Activated T-helper 2 cell treated with anti-CD3 and anti-CD28 coated beads, Interferon-gamma antibody, Interleukin-2, Interleukin-4, amounts not matched to agents 10 μg/mL and 5 μg/mL and 100 μg/mL, durations not matched to agents 14 hours and 24 hours and 36 hours (primary cell): ENCODE measurements around the gene ATP5PD. TPM values are rescaled to one million over a fixed set of nuclear protein-coding genes. Genes with fewer than 3 reads are reported as not detected.
"Not testable (repeated sequence)": the region's sequence is repeated elsewhere in the genome, so short reads cannot be mapped to it uniquely, and the experiment has no call there.

ENCODE experiments used
- DNase-seq: peaks from one replicate; pipeline ENCODE4 v3.0.0; 2021; ENCODE audit warnings: low spot score
- H3K27ac Mint-ChIP-seq: one replicate; pipeline ENCODE4 v1.8.0; 2021; ENCODE audit warnings: mixed read lengths
- H3K27me3 Mint-ChIP-seq: one replicate; pipeline ENCODE4 v1.8.0; 2021; ENCODE audit warnings: low read depth, mixed read lengths
- H3K36me3 Mint-ChIP-seq: one replicate; pipeline ENCODE4 v1.8.0; 2021; ENCODE audit warnings: low read depth, mixed read lengths
- H3K4me1 Mint-ChIP-seq: one replicate; pipeline ENCODE4 v1.8.0; 2021; ENCODE audit warnings: low read depth, mixed read lengths
- H3K4me3 Mint-ChIP-seq: one replicate; pipeline ENCODE4 v1.8.0; 2021; ENCODE audit warnings: low read depth, mild to moderate bottlenecking, moderate library complexity, mixed read lengths
- H3K9me3 Mint-ChIP-seq: one replicate; pipeline ENCODE4 v1.8.0; 2021; ENCODE audit warnings: mixed read lengths
- intact Hi-C: fragments of 100-400 bp; cut with micrococcal nuclease; formaldehyde crosslinking; loops from one replicate; pipeline ENCODE4 v1.15.1; 2023
- total RNA-seq: library from RNA; stranded (reverse); gene quantifications from 2 replicates; pipeline ENCODE4 v1.2.3, GENCODE V29; 2022

ATP5PD gene
- total RNA-seq, 1 donor from 2014 or later: 170 TPM

DNA sequence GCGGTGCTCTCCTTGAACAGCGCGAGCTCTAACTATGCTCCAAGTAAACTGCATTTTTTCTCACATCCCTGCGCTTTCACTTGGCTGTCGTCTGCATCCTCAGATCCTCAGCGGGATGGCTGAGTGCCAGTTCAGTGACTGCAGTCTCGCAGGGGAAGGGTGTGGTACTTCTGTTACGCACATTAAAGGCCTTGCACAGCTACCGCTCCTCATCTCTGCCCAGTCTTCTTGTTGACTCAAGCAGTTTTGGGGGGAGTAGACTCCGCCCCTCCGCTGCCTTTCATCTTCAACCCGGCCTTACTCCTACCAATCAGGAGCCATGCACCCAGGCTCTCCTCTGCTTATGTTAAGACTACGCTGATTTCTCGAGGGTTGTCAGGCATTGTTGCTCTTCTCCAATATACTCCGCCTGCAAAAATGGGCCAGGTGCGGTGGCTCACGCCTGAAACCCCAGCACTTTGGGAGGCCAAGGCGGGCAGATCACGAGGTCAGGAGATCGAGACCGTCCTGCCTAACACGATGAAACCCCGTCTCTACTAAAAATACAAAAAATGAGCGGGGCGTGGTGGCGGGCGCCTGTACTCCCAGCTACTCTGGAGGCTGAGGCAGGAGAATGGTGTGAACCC lies 10.0 kb downstream of the ATP5PD start:
- peaks cover 37% of the 10 kb centered on the region for H3K36me3 Mint-ChIP-seq
- H3K9me3 Mint-ChIP-seq: no peaks in the 10 kb centered on the region
- peak overlapping the region; percentile 82 for H3K27ac Mint-ChIP-seq
- peaks cover 28% of the 10 kb centered on the region for H3K4me1 Mint-ChIP-seq
- intact Hi-C loops: no loop called here
- DNase-seq: peak; percentile 76
- H3K4me3 Mint-ChIP-seq: peak overlapping the region; percentile 68
- no peaks in the 10 kb centered on the region for H3K27me3 Mint-ChIP-seq

DNA sequence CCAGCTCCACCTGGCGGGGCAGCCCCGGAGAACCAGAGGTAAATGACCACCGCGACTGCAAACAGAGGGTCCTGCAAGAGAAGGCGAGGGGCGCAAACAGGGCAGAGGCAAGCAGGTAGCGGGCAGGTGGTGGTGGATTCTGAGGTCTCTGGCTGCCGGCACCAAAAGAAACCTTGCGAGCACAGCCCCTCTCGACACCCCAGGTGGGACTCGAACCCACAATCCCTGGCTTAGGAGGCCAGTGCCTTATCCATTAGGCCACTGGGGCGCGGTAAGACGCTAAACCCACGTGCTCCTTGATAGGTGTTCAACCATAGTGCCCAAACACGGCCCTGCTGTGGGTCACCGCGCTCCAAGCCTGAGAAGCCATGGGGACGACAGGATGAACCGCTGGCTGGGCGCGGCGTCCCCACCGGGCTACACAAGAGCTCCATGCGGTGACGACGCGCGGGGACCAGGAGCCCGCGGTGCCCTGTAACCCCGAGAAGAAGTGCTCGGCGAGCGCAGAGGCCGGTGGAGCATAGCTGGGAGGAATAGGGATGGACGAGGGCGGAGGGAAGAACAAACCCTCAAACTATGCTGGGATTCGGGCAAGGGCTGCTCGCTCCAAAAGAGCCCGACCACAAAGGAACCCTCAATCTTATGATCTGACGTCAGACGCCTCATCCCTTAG lies 12.4 kb downstream of the ATP5PD start:
- Mint-ChIP-seq H3K27ac (peak overlapping the region; percentile 95), H3K4me3 (peak overlapping the region; percentile 93), H3K9me3 (no peaks in the 10 kb centered on the region), H3K36me3 (peaks cover 16% of the 10 kb centered on the region), H3K4me1 (peaks cover 32% of the 10 kb centered on the region), H3K27me3 (no peaks in the 10 kb centered on the region)
- intact Hi-C loops: loop anchor here (5.0 kb wide), 2 partner anchors 52 to 72 kb away; no protein-coding TSS in a partner anchor
- DNase-seq: peak; percentile 83

DNA sequence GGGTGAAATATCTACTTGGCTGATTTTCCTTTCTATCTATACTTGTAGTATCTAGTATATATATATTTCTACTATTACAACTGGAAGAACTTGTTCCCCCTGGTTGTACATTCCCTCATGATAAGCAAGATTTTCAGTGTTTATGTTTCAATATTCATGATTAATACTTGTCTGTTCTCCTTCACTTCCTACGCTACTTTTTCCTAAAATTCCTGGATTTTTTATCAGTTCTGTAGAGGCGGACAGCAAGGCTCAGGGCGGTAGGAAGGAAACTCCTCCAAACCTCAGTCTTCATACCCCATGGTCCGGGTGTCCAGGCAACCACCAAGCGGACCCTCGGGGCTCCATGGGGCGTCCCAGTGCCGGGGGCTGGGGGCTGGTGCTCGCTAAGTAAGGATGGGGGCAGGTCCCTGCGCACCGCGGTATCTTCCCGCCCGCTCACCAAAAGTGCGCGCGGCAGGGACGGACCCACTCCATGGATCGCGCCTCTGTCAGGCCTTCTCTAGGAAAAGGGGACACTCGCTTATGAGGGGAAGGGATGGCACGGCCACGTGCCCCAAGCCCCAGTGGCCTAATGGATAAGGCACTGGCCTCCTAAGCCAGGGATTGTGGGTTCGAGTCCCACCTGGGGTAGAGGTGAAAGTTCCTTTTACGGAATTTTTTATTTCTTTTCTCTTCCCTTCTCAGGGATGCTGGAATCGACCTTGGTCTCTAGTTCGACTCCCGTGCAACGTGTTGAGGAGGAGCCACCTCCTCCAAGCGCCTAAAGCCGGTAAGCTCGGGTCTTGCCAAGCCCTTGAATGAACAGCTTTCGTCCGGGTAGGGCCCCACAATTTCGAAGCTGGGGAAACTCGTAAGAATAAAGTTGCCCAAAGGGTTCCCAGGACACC lies 13.2 kb downstream of the ATP5PD start:
- no peaks in the 10 kb centered on the region for H3K27me3 Mint-ChIP-seq
- intact Hi-C loops: loop anchor here (2.0 to 5.0 kb wide), 3 partner anchors 21 to 71 kb away; partner anchors contain the start of gene MRPL58
- H3K9me3 Mint-ChIP-seq: no peaks in the 10 kb centered on the region
- peaks cover 10% of the 10 kb centered on the region for H3K36me3 Mint-ChIP-seq
- peak overlapping the region; percentile 95 for H3K27ac Mint-ChIP-seq
- peak; percentile 78 for DNase-seq
- peaks cover 32% of the 10 kb centered on the region for H3K4me1 Mint-ChIP-seq
- peak overlapping the region; percentile 93 for H3K4me3 Mint-ChIP-seq

- Mint-ChIP-seq H3K4me1 (peaks cover 32% of the 10 kb centered on the region), H3K27ac (no peak overlapping the region), H3K4me3 (peak overlapping the region; percentile 93), H3K36me3 (peaks cover 6% of the 10 kb centered on the region), H3K27me3 (peaks cover under 1% of the 10 kb centered on the region), H3K9me3 (no peaks in the 10 kb centered on the region)
- intact Hi-C loops: loop anchor here (2.0 to 5.0 kb wide), 3 partner anchors 20 to 70 kb away; partner anchors contain the start of gene MRPL58
- no peak for DNase-seq
These were observed 14.0 kb downstream of the ATP5PD start for GRCh38 chr17:75032720-75033280.

DNA sequence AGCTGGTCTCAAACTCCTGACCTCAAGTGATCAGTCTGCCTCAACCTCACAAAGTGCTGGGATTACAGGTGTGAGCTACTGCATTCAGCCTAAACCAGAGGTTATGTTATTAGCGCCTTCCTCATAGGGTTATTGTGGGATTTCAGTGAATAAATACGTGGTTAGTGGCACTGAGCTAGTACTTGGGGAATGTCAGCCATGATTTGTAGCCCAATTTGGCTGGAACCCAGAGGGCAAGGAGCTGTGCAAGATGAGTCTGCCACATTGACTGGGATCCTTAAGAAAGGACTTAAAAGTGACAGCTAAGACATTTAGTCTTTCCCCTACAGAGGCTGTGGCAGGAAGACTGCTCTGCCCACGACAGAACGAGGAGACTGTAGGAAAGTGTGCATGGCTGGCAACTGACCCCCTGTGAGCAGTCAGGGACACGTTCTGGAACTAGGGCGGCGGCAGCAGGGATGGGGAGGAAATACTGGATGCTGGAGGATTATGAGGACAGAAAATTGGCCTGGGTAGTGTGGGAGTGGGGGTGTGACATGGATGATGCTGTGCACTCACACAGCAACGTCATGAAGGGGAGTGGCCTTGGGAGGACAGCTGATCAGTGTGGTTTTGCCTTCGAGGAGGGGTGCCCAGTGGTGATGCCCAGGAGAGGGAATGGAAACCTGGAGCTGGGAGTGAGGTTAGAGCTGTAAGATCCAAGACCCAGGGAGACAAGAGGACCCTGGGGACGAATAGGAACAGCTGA lies 14.6 kb downstream of the ATP5PD start:
- peak overlapping the region; percentile 4 for H3K27ac Mint-ChIP-seq
- peaks cover 6% of the 10 kb centered on the region for H3K36me3 Mint-ChIP-seq
- peak; percentile 47 for DNase-seq
- intact Hi-C loops: loop anchor here (2.0 to 5.0 kb wide), 3 partner anchors 19 to 70 kb away; partner anchors contain the start of gene MRPL58
- peaks cover 32% of the 10 kb centered on the region for H3K4me1 Mint-ChIP-seq
- no peaks in the 10 kb centered on the region for H3K9me3 Mint-ChIP-seq
- peaks cover 5% of the 10 kb centered on the region for H3K27me3 Mint-ChIP-seq
- peak overlapping the region; percentile 93 for H3K4me3 Mint-ChIP-seq

- Mint-ChIP-seq H3K27me3 (peaks cover 9% of the 10 kb centered on the region), H3K4me3 (no peak overlapping the region), H3K27ac (no peak overlapping the region), H3K9me3 (peaks cover 3% of the 10 kb centered on the region), H3K36me3 (peaks cover 5% of the 10 kb centered on the region), H3K4me1 (peaks cover 28% of the 10 kb centered on the region)
- DNase-seq: no peak
- intact Hi-C loops: loop anchor here (5.0 kb wide), 2 partner anchors 48 to 68 kb away; no protein-coding TSS in a partner anchor
These were observed 16.6 kb downstream of the ATP5PD start for GRCh38 chr17:75030161-75030560.

GRCh38 chr17:75026650-75027049 lies 20.1 kb downstream of the ATP5PD start:
- H3K4me3 Mint-ChIP-seq, H3K27ac Mint-ChIP-seq, intact Hi-C loops, DNase-seq, H3K9me3 Mint-ChIP-seq, H3K27me3 Mint-ChIP-seq: not testable (repeated sequence)
- H3K4me1 Mint-ChIP-seq: peaks cover 16% of the 10 kb centered on the region
- H3K36me3 Mint-ChIP-seq: peaks cover 26% of the 10 kb centered on the region

DNA sequence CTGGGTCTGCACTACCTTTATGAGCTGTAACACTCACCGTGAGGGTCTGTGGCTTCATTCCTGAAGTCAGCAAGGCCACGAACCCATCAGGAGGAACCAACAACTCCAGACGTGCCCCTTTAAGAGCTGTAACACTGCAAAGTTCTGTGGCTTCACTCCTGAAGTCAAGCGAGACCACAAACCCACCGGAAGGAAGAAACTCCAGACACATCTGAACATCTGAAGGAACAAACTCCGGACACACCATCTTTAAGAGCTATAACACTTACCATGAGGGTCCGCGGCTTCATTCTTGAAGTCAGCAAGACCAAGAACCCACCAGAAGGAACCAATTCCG lies 21.4 kb downstream of the ATP5PD start:
- H3K9me3 Mint-ChIP-seq, H3K27ac Mint-ChIP-seq, intact Hi-C loops, DNase-seq, H3K27me3 Mint-ChIP-seq: not testable (repeated sequence)
- peaks cover 39% of the 10 kb centered on the region for H3K36me3 Mint-ChIP-seq
- H3K4me3 Mint-ChIP-seq: peak overlapping the region; percentile 45
- peaks cover 11% of the 10 kb centered on the region for H3K4me1 Mint-ChIP-seq

GRCh38 chr17:75024686-75025397 lies 21.9 kb downstream of the ATP5PD start:
- Mint-ChIP-seq H3K27ac (no peak overlapping the region), H3K36me3 (peaks cover 44% of the 10 kb centered on the region), H3K9me3 (peaks cover 3% of the 10 kb centered on the region), H3K4me1 (peaks cover 11% of the 10 kb centered on the region), H3K4me3 (peak overlapping the region; percentile 45), H3K27me3 (peaks cover 9% of the 10 kb centered on the region)
- intact Hi-C loops: no loop called here
- DNase-seq: no peak

DNA sequence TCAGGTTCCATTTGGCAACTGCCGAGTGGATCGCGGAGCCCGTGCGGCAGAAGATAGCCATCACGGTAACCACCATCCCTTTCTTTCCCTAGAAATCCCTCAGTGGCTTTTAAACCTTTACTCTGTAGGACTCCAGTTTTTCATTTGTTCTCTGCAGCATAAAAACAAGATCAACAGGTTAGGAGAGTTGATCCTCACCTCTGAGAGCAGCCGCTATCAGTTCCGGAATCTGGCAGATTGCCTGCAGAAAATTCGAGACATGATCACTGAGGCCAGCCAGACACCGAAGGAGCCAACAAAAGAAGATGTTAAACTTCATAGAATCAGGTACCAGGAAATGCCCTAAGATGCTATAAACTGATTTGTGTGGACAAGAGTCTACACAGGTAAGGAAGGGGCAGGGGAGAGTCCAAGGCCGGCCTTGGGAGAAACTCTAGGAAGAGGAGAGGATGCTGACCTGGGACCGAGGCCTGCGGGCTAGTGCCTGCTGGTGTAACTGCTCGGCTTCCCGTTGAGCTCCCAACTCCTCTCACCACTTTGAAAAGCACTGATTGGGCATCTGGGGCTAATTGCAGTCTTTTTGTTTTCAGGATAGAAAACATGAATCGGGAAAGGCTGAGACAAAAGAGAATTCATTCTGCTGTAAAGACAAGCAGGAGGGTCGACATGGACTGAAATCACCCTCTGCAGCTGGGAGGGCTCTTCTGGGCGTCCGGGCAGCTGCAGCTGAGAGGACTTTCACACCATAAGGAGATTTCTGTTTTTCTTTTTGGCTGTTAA lies 26.2 kb downstream of the ATP5PD start:
- DNase-seq: no peak

DNA sequence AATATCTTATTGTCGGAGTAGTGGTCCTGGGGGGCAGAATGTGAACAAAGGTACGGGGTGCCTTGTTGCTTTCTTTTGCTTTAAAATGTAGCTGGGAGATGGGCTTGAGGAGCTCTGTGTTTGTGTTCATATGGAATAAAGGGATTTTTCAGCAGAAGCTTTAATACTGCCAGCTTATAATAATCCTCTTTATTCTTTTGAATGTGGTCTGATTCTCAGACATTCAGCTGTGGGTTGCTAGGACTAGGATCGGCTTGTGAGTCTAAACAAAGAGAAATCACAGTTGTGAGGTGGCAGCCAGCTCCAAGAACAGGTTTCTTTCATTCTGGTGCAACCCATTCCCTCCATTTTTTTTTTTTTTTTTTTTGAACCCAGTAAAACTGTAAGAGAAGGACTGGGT lies 27.1 kb downstream of the ATP5PD start:
- Mint-ChIP-seq H3K9me3 (no peaks in the 10 kb centered on the region), H3K4me3 (no peak overlapping the region), H3K36me3 (peaks cover 61% of the 10 kb centered on the region), H3K27ac (no peak overlapping the region), H3K4me1 (peaks cover 6% of the 10 kb centered on the region), H3K27me3 (no peaks in the 10 kb centered on the region)
- intact Hi-C loops: no loop called here
- DNase-seq: no peak

More for the DNA sequence above, 26.2 kb downstream of the ATP5PD start:
- Mint-ChIP-seq H3K9me3 (no peaks in the 10 kb centered on the region), H3K27ac (no peak overlapping the region), H3K4me3 (no peak overlapping the region), H3K4me1 (peaks cover 12% of the 10 kb centered on the region), H3K36me3 (peaks cover 65% of the 10 kb centered on the region), H3K27me3 (no peaks in the 10 kb centered on the region)
- intact Hi-C loops: no loop called here
